Endothelial cell (in vitro differentiated cells): ENCODE data around the gene PLA2R1. TPM values are rescaled to one million over a fixed set of nuclear protein-coding genes. Genes with fewer than 3 reads are reported as not detected.

Experiments
- DNase-seq: peaks from one replicate; pipeline ENCODE4 v3.0.0; 2021; ENCODE audit warnings: low spot score
- H3K27ac Mint-ChIP-seq: one replicate; pipeline ENCODE4 v1.8.0; 2021; ENCODE audit warnings: mixed read lengths, inconsistent platforms; ENCODE audit not compliant: unreplicated experiment
- H3K27me3 Mint-ChIP-seq: one replicate; pipeline ENCODE4 v1.8.0; 2021; ENCODE audit warnings: mild to moderate bottlenecking, moderate library complexity, mixed read lengths, inconsistent platforms; ENCODE audit not compliant: unreplicated experiment
- H3K36me3 Mint-ChIP-seq: one replicate; pipeline ENCODE4 v1.8.0; 2021; ENCODE audit warnings: mild to moderate bottlenecking, low read depth, mixed read lengths, inconsistent platforms; ENCODE audit not compliant: unreplicated experiment
- H3K4me1 Mint-ChIP-seq: one replicate; pipeline ENCODE4 v1.8.0; 2021; ENCODE audit warnings: mild to moderate bottlenecking, mixed read lengths, inconsistent platforms; ENCODE audit not compliant: unreplicated experiment
- H3K4me3 Mint-ChIP-seq: one replicate; pipeline ENCODE4 v1.8.0; 2021; ENCODE audit warnings: mild to moderate bottlenecking, mixed read lengths, inconsistent platforms; ENCODE audit not compliant: unreplicated experiment
- H3K9me3 Mint-ChIP-seq: one replicate; pipeline ENCODE4 v1.8.0; 2021; ENCODE audit warnings: mixed read lengths, inconsistent platforms; ENCODE audit not compliant: unreplicated experiment
- CTCF ChIP-seq: fragments of 200-600 bp; sonication (generic); IDR thresholded peaks from one replicate; pipeline ENCODE4 v1.5.0; 2021; ENCODE audit warnings: antibody characterized with exemption; ENCODE audit not compliant: unreplicated experiment
- total RNA-seq: library from RNA; stranded (reverse); fragmentation: NEBNext Ultra II Directional; extraction: Animal tissue kit (Norgen Biotek cat#: 25700); gene quantifications from one replicate; pipeline ENCODE4 v1.2.1, GENCODE V29; 2021; ENCODE audit not compliant: unreplicated experiment

PLA2R1 gene
- total RNA-seq, 1 donor from 2014 or later = 1.1 TPM

DNA sequence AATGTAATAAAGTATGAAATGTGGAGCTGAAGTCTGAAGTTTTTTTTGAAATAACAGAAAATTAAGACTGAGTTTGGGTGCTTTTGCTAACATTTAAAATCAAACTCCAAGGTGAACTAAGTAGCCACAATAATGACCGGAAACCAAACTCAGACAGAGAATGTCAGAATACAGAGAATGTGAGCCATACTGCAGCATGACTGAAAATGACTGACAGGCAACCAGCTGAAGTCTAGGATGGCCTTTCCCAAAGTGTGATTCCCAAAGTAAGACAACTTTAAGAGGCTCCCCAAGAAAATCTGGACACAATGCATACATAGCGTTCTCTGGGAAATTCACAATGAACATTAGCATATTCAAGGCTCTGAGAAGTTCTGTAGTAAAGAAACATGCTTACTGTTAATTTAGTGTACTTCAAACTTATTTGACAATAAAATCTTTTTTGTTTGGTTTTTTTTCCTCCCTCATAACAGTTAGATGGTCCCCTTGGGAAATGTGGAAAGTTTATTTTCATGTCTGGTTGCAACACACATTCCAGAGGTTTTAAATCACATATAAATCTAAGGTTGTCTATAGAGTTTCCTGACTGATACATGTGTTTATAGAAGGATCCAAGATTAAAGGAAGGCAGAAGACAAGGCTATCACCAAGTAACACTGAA is 28.6 kb downstream of the PLA2R1 start:
- Mint-ChIP-seq H3K27me3 (no peaks in the 10 kb centered on the region), H3K27ac (no peak overlapping the region), H3K9me3 (no peaks in the 10 kb centered on the region), H3K4me3 (no peak overlapping the region), H3K36me3 (no peaks in the 10 kb centered on the region), H3K4me1 (no peaks in the 10 kb centered on the region)
- no peak for DNase-seq
- TF ChIP-seq CTCF = no peak

GRCh38 chr2:160029270-160029628 is 33.2 kb downstream of the PLA2R1 start:
- no peaks in the 10 kb centered on the region for H3K27me3 Mint-ChIP-seq
- H3K9me3 Mint-ChIP-seq = no peaks in the 10 kb centered on the region
- no peak overlapping the region for H3K4me3 Mint-ChIP-seq
- DNase-seq = no peak
- no peaks in the 10 kb centered on the region for H3K36me3 Mint-ChIP-seq
- no peaks in the 10 kb centered on the region for H3K4me1 Mint-ChIP-seq
- no peak for TF ChIP-seq CTCF
- H3K27ac Mint-ChIP-seq = no peak overlapping the region

DNA sequence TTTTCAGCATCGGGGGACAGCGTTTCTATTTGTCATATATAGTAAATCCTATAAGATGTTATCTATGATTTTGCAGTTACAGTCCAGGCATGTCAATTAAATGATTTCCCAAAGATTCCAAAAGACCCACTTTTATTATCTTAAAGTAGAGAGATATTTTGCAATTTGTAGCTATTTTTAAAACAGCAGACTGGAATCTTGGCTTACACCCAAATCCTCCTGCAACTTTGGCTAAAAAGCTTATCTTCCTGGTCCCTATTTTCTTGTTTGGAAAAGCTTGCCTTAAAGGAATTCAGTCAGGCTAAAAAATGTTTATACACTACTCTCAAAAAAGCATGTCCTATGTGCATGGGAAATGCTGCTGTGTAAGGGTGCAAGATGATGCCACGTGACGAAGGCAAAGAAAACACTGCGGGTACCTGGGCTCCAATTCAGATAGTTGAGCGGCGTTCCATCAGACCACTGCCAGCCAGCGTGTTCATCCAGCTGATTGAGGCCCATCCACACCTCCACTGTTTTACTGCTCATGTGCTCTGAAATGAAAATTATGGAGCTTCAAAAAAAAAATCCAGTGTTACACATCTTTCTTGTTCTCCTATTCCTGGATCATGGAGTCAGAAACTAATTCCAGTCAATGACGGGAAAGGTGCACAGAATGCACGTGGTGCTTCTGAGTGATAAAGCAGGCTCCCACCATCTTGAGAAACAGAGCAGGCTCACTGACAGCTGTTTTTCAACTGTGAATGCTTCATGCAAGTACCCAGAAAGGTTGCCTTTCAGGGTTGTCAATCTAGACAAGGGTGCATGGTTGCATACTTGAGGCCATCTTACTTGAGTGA is 33.8 kb downstream of the PLA2R1 start:
- H3K9me3 Mint-ChIP-seq = no peaks in the 10 kb centered on the region
- H3K4me1 Mint-ChIP-seq = no peaks in the 10 kb centered on the region
- no peaks in the 10 kb centered on the region for H3K27me3 Mint-ChIP-seq
- no peak overlapping the region for H3K27ac Mint-ChIP-seq
- DNase-seq = no peak
- H3K36me3 Mint-ChIP-seq = no peaks in the 10 kb centered on the region
- no peak for TF ChIP-seq CTCF
- no peak overlapping the region for H3K4me3 Mint-ChIP-seq

DNA sequence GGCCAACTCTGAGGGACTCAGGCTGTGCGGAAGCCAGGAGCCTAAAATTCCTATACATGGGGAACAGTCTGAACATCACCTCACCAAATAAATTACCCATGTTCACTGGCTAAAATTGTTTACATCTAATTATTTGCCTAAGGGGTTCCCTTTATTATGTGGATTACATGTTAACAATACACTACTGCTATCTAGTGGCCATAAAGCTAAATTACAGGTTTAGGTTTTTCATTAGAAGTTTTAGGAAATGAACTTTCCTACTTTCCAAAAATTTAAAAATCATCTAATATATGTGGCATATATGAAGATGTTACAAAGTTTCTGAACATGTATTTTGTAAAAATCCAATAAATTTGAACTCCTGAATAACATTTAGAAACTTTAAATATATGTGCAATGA is 40.3 kb downstream of the PLA2R1 start:
- DNase-seq = no peak
- no peak overlapping the region for H3K4me3 Mint-ChIP-seq
- H3K27ac Mint-ChIP-seq = no peak overlapping the region
- no peaks in the 10 kb centered on the region for H3K4me1 Mint-ChIP-seq
- H3K36me3 Mint-ChIP-seq = no peaks in the 10 kb centered on the region
- peak; percentile 70 for TF ChIP-seq CTCF
- H3K9me3 Mint-ChIP-seq = no peaks in the 10 kb centered on the region
- H3K27me3 Mint-ChIP-seq = peaks cover 1% of the 10 kb centered on the region
